Adrenal gland (tissue), 5 donors: ENCODE data around the gene HEBP1.

Source experiments
- POLR2A ChIP-seq, 2 donors: fragments of 450-650 bp; IDR thresholded peaks; one replicate each; pipeline ENCODE4 v1.6.1; 2017; ENCODE audit warnings: antibody characterized with exemption in 2 of 2, mild to moderate bottlenecking in 2 of 2, moderate library complexity in 1 of 2
- TF ChIP-seq, protein P1 (sequence below), 6 experiments: fragments of 450-650 bp in 4 of 6; fragments of 200-600 bp in 2 of 6; sonication (generic) in 1 of 6; IDR thresholded peaks; 1 replicate in 5 of 6; 2 replicates in 1 of 6; pipeline versions ENCODE4 v1.5.1 to v1.8.0; 2016 to 2021; ENCODE audit warnings: antibody characterized with exemption in 6 of 6, mild to moderate bottlenecking in 2 of 6, moderate library complexity in 1 of 6
- donor health status: DM: no; HTN: no; CAD: no.

GRCh38 chr12:13001775-13002040 is 1.6 kb upstream of the HEBP1 start:
- TF ChIP-seq, protein P1, sequence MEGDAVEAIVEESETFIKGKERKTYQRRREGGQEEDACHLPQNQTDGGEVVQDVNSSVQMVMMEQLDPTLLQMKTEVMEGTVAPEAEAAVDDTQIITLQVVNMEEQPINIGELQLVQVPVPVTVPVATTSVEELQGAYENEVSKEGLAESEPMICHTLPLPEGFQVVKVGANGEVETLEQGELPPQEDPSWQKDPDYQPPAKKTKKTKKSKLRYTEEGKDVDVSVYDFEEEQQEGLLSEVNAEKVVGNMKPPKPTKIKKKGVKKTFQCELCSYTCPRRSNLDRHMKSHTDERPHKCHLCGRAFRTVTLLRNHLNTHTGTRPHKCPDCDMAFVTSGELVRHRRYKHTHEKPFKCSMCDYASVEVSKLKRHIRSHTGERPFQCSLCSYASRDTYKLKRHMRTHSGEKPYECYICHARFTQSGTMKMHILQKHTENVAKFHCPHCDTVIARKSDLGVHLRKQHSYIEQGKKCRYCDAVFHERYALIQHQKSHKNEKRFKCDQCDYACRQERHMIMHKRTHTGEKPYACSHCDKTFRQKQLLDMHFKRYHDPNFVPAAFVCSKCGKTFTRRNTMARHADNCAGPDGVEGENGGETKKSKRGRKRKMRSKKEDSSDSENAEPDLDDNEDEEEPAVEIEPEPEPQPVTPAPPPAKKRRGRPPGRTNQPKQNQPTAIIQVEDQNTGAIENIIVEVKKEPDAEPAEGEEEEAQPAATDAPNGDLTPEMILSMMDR (IDR thresholded peaks at IDR 0.05), result no peak
- TF ChIP-seq POLR2A (IDR thresholded peaks at IDR 0.05), result no peak
